ENCODE measurements around the gene C1QTNF9.
"Not testable (repeated sequence)": the region's sequence is repeated elsewhere in the genome, so short reads cannot be mapped to it uniquely, and the experiment has no call there.

C1QTNF9 gene

GRCh38 chr13:24358836-24359235 lies 49.5 kb downstream of the C1QTNF9 start:
- DNase-seq (ENCODE audit: insufficient read length, low spot score); FAIRE-seq: not testable (repeated sequence)

DNA sequence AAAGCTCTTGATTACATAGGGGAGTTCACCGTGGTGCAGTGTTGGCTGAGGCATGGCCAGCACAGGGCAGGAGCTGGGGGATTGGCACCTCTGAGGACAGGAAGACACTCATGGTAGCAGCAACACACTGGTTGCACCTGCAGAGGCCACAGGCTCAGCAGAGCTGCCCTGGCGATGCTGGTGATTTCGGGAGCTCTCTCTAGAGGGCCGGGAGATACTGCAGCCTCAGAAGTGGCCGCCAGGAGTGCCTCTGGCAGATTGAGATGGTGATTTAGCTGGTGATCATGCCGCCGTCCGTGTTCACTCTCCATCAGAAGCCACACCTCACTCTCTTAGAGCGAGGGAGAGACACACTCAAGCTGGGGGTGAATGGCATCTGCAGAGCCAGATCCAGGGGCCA lies 49.9 kb downstream of the C1QTNF9 start:
- DNase-seq (ENCODE audit: insufficient read length, low spot score); FAIRE-seq: not testable (repeated sequence)

DNA sequence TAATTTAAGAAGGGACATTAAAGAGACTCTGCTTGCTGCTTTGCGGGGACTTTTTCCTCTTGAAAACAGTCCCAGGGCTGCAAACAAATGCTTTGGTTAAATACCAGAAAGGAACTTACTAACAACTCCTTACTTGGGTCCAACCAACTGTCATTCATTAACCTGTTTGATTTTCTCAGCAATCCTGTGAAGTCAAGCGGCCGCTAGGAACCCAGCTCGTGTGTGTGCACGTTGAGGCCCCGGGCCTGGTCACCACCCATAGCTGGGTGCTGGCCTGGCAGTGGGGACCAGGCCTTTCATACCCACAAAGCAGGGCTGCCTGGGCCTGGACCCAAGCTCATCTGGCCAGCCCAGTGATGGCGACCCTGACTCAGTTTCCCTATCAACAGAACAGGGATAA lies 50.7 kb downstream of the C1QTNF9 start:
- FAIRE-seq (no peak), DNase-seq (ENCODE audit: insufficient read length, low spot score) (no peak)

- FAIRE-seq (no peak), DNase-seq (ENCODE audit: insufficient read length, low spot score) (no peak)
Measured at GRCh38 chr13:24361113-24361512, 51.7 kb downstream of the C1QTNF9 start.

DNA sequence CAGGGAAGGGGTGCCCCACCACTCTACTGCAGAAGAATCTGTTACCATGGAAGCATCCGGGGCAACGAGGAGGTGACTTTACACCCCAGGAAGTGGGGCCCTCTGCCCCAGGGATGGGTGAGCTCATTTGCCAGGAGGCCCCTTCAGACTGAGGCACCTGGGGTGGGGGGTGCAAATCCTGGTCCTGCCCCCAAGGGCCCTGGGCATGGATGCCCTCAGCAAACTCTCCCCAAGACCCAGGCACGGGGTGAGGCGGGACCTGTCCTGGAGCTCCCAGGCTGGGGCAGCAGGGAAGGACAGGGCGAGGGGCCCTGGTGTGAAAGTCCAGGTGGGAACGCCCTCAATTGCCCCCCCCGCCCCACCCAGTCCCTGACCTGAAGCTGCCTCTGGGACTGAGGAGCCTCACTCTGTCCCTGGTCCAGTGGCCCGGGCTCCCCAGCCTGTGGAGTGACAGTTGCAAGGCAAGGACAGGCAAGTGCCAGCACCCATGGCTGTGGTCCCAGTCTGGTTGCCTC lies 52.5 kb downstream of the C1QTNF9 start:
- no peak for FAIRE-seq
- DNase-seq (ENCODE audit: insufficient read length, low spot score), result no peak

GRCh38 chr13:24362435-24362952 lies 53.1 kb downstream of the C1QTNF9 start:
- DNase-seq (ENCODE audit: insufficient read length, low spot score) (no peak), FAIRE-seq (no peak)

GRCh38 chr13:24365191-24365590 lies 55.8 kb downstream of the C1QTNF9 start:
- no peak for FAIRE-seq
- DNase-seq (ENCODE audit: insufficient read length, low spot score), result no peak

GRCh38 chr13:24366315-24366714 lies 56.9 kb downstream of the C1QTNF9 start:
- FAIRE-seq; DNase-seq (ENCODE audit: insufficient read length, low spot score): not testable (repeated sequence)

DNA sequence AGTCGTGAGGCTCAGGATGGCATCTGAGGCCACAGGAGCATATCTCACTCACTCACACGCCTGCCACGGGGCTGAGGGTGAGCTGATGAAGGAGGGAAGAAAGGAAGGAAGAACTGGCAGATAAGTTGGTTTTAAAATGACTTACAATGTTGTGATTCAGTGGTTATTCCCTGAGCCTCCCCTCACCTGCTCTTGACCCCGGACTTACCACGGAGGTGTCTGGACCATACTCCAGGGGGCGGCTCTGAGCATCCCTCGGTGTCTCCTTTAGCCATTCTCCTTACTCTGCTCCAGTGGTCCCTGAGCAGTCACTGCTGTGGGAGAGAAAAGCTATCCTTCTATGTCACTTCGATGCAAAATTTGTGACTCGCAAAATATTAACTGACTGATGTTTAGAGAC lies 61.9 kb downstream of the C1QTNF9 start:
- not testable (repeated sequence) for FAIRE-seq; DNase-seq (ENCODE audit: insufficient read length, low spot score)

All from HTR-8/SVneo (cell line).